Lung microvascular endothelial cell (primary cell): Measurements from ENCODE around the gene DOK1. TPM values are rescaled to one million over a fixed set of nuclear protein-coding genes. Genes with fewer than 3 reads are reported as not detected.

Experiments
- DNase-seq, 2 donors: peaks; one replicate each; pipeline versions ENCODE4 v3.0.0 to v3.0.0-alpha.2; 2010; ENCODE audit warnings: low read depth in 2 of 2
- total RNA-seq: library from RNA; depleted of rRNA; stranded (reverse); fragments of >200 nt; gene quantifications from 2 replicates; pipeline ENCODE4 v1.2.1, GENCODE V29; 2014

Gene DOK1
- total RNA-seq, 1 donor from 2014 or later = 22.0 TPM

GRCh38 chr2:74599676-74600075, 45.2 kb downstream of the DOK1 start:
- no peak for DNase-seq

GRCh38 chr2:74602586-74603281, 48.2 kb downstream of the DOK1 start:
- DNase-seq = peak in 1 of 2 donors; percentile 24

GRCh38 chr2:74603282-74604000, 48.9 kb downstream of the DOK1 start:
- no peak for DNase-seq

GRCh38 chr2:74606927-74607326, 52.4 kb downstream of the DOK1 start:
- no peak for DNase-seq

Other genes starting within 250 kb of the DOK1 start
- gene SLC4A5, start 211.3 kb upstream of the DOK1 start, total RNA-seq = under 0.01 and 0.20 TPM in 2 replicates
- 95.2 and 117 TPM in 2 replicates for gene DCTN1, start 174.4 kb upstream of the DOK1 start, total RNA-seq
- gene C2orf81, start 133.1 kb upstream of the DOK1 start, total RNA-seq = under 0.01 TPM in 1 of 2 replicates, not detected in the other
- gene WDR54, start 133.0 kb upstream of the DOK1 start, total RNA-seq = 24.0 and 32.3 TPM in 2 replicates
- gene RTKN, start 112.8 kb upstream of the DOK1 start, total RNA-seq = 11.8 and 28.4 TPM in 2 replicates
- 4.8 and 6.3 TPM in 2 replicates for gene INO80B, start 99.6 kb upstream of the DOK1 start, total RNA-seq
- 40.3 and 47.6 TPM in 2 replicates for gene WBP1, start 96.3 kb upstream of the DOK1 start, total RNA-seq
- 36.4 and 57.5 TPM in 2 replicates for gene MOGS, start 89.3 kb upstream of the DOK1 start, total RNA-seq
- 28.5 and 39.9 TPM in 2 replicates for gene MRPL53, start 82.0 kb upstream of the DOK1 start, total RNA-seq
- gene CCDC142, start 71.7 kb upstream of the DOK1 start, total RNA-seq = 7.8 and 16.9 TPM in 2 replicates
- gene TTC31, start 71.6 kb upstream of the DOK1 start, total RNA-seq = 5.0 and 5.4 TPM in 2 replicates
- 0.20 and 0.65 TPM in 2 replicates for gene LBX2, start 55.1 kb upstream of the DOK1 start, total RNA-seq
- 7.0 and 8.3 TPM in 2 replicates for gene PCGF1, start 47.0 kb upstream of the DOK1 start, total RNA-seq
- gene TLX2, start 40.3 kb upstream of the DOK1 start, total RNA-seq = not detected in 2 replicates
- gene DQX1, start 28.5 kb upstream of the DOK1 start, total RNA-seq = not detected in 2 replicates
- gene AUP1, start 25.0 kb upstream of the DOK1 start, total RNA-seq = 70.2 and 138 TPM in 2 replicates
- 35.3 and 38.1 TPM in 2 replicates for gene HTRA2, start 24.8 kb upstream of the DOK1 start, total RNA-seq
- 0.65 and 1.2 TPM in 2 replicates for gene LOXL3, start 778 bp upstream of the DOK1 start, total RNA-seq
- not detected in 2 replicates for gene M1AP, start 93.6 kb downstream of the DOK1 start, total RNA-seq
- gene SEMA4F, start 99.5 kb downstream of the DOK1 start, total RNA-seq = 1.8 and 2.2 TPM in 2 replicates